Jurkat, Clone E6-1 (cell line): Measurements from ENCODE around the gene PLXND1.
"Not testable (repeated sequence)": the region's sequence is repeated elsewhere in the genome, so short reads cannot be mapped to it uniquely, and the experiment has no call there.

Experiments used
- DNase-seq: peaks from one replicate; pipeline ENCODE4 v3.0.0-alpha.2; 2011; ENCODE audit warnings: low read depth, low spot score
- H3K4me3 ChIP-seq: 2 replicates; pipeline ENCODE4 v1.5.1; 2011; ENCODE audit warnings: mild to moderate bottlenecking, low read length, control low read depth, moderate library complexity

The PLXND1 gene

DNA sequence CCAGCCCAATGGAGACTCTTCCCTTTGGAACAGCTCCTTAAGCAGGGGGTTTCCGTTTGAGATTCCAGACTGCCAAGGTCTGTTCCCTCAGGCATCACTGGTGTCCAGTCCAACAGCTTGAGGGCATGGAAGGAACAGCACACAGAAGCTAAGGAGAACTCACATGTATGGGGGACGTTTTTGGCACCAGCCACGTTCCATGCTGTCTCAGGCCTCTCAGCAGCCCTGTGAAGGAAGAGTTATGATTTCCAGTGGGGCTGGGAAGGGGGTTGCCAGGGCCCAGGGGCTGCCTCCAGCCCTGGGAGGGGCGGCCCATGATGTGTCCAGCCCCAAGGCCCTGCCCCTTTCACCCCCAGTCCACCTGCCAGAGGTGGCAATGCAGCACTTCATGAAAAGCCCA is 85.5 kb downstream of the PLXND1 start:
- no peak for DNase-seq
- H3K4me3 ChIP-seq: no peak overlapping the region

DNA sequence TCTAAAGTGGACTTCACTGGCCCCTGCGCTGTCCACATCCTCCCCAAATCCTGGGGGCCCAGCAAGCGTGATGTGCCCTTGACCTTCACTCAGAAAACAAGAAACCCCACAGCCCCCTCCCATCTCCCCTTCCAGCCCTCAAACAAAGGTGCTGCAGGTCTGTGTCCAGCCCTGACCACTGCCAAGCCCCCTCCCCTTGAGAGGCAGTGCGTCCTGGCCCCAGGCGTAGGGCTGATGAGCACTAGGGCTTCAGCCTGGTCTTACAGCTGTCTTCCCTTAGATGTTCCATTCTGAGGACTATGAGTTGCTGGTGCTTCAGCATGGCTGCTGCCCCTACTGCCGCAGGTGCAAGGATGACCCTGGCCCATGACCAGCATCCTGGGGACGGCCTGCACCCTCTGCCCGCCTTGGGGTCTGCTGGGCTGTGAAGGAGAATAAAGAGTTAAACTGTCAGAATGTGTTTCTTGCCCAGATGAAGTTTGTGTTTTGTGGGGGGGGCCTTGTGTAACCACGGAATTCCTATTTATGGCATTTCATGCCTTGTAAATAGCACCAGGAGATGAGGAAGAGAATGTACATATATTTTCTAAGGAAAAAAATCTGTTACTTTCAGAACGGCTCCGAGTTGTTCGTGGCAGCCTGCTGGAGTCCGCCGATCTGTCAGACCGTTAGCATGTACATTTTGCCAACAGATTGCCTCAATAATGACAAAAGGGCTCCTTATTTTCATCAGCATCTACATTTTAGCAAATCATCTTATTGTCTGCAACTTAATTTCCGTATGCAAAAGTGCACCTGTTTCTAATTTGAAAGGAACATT is 86.4 kb downstream of the PLXND1 start:
- no peak for DNase-seq
- no peak overlapping the region for H3K4me3 ChIP-seq

DNA sequence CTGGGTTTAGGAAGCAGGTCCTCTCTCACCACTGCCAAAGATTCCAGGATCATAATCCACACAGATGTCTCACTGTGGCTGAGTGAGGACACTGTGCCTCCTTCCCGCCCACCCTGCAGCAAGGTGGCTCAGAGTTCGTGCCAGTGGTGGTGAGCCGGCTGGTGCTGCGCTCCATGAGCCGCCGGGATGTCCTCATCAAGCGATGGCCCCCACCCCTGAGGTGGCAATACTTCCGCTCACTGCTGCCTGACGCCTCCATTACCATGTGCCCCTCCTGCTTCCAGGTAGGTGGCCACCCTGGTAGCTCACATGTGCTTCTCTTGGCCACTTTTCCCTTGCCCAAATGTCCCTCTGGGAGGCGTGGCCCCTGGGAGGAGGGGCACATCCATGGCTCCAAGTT is 87.0 kb downstream of the PLXND1 start:
- no peak overlapping the region for H3K4me3 ChIP-seq
- no peak for DNase-seq

DNA sequence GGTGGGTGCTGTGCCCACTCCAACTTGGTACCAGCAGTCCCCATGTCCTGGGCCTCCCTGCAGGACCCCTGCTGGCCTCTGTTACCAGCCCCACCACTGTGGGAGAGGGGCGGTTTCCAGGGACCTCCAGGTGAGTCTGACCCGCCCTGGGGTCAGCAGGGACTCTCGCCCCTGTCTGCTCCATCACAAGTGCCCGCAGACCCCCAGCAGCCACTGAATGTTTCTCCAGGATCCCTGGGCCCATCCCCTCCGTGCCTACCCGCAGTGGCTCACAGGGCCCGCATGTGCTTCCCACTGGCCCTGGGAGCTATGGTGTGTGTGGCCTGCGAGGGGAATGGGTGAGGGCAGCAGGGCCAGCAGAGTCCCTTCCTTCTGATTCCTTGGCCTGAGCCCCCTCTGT is 87.9 kb downstream of the PLXND1 start:
- no peak for DNase-seq
- no peak overlapping the region for H3K4me3 ChIP-seq

DNA sequence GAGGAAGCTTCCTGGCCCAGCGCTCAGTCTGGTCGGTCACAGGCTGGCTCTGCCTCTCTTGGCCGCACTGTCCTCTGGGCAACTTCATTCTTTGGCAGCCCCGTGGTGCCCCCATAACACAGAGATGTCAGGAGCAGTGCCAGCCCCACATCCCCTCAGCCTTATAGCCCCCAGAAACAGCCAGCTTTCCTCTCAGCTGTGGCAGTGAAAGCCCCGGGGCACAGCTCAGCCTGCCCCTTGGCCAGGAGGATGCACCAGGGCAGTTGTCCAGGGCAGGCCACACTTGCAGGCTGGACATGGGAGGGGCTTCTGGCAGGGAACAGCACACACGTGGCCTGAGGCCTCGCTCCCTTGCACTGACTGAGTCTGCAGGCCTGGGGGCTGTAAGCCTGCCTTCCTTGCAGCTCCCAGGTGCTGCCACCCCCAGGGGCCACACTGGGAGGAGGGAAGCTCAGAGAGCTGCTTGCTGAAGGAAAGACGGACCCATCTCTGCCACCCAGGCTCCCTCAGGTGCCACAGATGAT is 88.4 kb downstream of the PLXND1 start:
- DNase-seq: no peak
- H3K4me3 ChIP-seq: no peak overlapping the region

DNA sequence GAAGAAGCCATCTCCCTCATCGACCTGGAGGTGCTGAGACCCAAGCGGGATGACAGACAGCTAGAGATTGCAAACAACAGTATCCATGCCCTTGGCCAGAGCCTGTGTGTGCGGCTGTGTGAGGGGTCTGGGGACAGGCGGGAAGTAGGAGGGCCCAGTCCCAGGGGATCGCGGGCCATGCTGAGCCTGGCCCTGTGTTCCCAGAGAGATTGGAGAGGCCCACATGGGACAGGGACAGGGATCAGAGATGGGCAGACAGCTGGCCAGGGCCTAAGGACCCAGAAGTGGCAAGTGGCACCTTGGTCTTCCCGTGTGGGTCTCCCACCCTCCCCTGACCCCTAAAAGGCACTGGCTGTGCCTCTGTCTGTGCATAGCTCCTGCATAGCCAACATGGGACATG is 89.0 kb downstream of the PLXND1 start:
- H3K4me3 ChIP-seq: no peak overlapping the region
- DNase-seq: no peak

DNA sequence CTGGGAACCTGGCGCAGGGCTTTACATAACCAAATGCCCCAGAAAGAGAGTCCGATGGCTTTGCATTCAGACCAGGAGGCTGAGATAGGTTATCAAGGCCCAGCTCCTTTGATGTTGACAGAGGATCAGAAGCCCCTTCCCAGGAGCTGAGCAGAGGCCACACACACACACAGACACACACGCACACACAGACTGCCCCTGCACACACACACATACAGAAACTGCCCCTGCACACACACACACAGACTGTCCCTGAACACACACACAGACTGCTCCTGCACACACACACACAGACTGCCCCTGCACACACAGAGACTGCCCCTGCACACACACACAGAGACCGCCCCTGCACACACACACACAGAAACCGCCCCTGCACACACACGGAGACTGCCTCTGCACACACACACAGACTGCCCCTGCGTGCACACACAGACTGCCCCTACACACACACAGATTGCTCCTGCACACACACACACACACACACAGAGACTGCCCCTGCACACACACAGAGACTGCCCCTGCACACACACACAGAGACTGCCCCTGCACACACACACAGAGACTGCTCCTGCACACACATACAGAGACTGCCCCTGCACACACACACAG is 90.5 kb downstream of the PLXND1 start:
- DNase-seq, H3K4me3 ChIP-seq: not testable (repeated sequence)

DNA sequence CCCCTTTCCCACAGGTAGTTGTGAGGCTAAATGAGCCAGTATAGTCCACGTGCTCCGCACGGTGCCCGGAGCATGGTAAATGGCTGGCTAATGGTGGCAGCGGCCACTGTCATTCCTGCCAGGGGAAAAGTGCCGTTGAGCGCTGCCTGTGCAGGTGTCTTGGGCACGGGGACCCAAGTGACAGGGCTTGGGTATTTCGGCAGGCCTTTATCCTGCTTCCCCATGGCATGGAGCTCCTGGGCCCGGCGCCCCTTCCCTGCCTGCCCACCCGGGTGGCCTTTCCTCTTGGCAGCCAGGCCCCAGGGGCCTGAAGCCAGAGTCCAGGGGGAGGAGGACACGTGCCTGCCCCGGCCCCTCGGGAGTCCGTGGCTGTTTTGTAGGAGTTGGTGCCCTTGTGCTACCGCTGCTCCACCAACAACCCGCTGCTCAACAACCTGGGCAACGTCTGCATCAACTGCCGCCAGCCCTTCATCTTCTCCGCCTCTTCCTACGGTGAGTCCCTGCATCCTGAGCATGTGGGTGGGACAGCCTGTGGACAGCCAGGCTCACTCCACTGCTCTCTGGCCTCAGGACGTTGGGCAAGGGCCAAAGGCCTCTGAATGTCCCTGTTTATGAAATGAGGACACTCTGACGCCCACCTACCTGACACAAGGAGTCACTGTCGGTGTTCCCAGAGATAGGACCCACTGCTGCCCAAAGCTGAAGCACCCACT is 91.2 kb downstream of the PLXND1 start:
- not testable (repeated sequence) for DNase-seq, H3K4me3 ChIP-seq

DNA sequence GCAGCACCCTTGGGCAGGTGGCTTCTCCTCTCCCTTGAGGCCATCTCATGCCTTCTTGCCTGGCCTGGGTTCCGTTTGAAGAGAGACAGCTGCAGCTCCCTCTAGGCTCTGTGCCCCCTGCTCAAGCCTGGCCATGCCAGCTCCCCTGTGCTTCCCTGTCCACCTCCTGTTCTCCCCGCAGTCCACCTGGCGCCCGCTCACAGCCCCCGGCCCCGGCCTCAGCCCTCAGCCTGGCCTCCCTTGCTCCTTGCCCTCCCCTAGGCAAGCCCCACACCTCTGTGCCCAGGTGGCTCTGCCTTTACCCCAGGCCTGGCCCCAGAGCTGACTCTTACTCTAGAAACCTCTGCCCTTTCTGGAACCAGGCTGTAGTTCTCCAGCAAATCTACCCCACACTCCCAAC is 91.9 kb downstream of the PLXND1 start:
- no peak overlapping the region for H3K4me3 ChIP-seq
- no peak for DNase-seq

DNA sequence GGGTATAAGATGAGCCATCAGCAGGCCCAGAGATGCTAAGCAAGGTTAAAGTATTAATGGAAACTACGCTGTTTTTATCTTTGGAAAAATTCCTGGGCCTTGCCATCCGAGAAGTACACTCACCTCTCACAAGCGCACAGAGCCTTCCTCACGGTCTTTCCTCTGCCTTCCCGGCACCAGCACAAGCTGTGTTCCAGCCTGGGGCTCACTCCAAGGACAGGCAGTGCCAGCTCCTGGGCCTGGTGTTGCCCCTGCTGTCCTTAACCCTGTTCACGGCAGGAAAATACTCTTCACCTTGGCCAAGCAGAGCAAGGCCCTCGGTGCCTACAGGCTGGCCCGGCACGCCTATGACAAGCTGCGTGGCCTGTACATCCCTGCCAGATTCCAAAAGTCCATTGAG is 92.4 kb downstream of the PLXND1 start:
- no peak overlapping the region for H3K4me3 ChIP-seq
- no peak for DNase-seq

DNA sequence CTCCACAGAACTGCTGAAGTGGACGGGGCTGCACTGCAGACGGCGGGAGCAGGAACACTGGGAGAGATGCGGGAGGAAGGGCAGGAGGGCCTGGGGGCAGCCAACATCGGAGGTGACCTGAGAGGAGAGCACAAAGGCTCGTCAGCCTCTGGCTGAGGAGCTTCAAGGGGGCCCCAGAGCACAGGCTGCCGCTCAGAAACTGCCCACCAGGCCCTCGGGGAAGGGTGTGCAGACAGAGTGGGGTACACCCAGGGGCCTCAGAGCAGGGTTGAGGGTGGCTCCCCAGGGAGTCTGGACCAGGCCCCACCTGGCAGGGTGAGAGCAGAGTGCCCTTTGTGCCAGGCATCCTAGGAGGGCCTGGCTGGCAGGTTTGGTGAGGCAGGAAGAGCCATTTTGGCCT is 92.8 kb downstream of the PLXND1 start:
- H3K4me3 ChIP-seq: no peak overlapping the region
- DNase-seq: no peak

DNA sequence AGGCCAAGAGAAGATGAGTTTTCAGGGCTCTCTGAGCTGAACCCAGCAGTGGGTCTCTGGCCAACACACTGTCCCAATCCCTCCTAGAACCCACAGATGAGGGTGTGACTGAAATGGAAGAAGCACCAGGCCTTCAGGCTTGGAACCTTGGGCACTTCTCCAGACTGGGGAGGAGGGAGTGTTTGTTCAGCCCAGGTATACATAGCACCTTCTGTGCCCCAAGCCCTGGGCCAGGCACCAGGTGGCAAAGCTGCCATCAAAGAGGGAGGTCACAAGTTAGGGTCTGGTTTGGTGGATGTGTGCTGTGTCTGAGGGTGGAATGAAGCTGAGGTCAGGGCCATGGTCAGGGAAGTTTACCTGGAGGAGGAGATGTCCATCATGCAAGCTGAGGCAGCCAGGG is 93.9 kb downstream of the PLXND1 start:
- no peak for DNase-seq
- no peak overlapping the region for H3K4me3 ChIP-seq

DNA sequence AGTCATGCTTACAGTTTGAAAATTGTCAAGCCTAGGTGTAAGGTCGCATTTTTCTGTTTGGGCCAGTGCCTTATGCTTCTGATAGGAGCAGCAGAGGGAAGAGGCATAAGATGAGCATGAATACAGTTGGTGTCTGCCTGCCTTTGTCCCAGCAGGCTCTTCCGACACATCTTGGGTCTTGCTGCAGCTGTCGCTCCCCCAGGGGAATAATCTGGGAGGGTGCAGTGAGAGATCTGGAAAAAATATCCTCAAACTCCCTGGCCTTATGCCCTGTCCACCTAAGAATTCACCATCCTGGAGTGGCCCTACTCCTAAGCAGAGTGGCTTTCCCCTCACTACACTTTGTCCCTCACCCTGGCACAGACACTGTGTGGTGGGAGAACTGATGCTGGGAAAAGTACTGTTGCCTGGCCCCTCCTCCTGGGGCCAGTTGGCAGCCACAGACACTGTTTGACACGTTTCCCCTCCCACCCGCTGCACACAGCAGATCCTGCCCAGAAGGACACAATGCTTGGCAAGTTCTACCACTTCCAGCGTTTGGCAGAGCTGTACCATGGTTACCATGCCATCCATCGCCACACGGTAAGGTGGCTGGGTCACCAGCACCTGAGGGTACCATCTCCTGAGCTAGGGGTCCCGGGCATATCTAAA is 99.2 kb downstream of the PLXND1 start:
- H3K4me3 ChIP-seq: no peak overlapping the region
- DNase-seq: no peak

DNA sequence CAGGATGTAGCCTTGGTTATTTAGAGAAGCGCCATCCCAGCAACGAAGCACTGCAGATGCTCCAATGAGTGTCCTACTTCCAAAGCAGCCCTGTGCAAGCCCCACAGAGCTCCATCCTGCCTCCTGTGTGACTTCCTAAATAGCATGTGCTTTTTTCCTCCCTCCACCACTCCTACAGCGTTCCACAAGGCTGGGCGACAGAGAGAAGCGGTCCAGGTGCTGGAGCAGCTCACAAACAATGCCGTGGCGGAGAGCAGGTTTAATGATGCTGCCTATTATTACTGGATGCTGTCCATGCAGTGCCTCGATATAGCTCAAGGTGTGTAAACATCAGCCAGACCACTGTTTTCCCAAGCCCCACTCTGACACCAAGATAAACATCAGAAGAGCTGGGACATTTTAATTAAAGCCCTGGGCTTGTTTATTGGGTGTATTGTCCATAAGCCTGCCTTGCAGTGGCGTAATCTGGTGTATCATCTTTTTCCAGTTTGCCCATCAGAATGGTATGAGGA is 100.2 kb downstream of the PLXND1 start:
- no peak overlapping the region for H3K4me3 ChIP-seq
- DNase-seq: no peak

DNA sequence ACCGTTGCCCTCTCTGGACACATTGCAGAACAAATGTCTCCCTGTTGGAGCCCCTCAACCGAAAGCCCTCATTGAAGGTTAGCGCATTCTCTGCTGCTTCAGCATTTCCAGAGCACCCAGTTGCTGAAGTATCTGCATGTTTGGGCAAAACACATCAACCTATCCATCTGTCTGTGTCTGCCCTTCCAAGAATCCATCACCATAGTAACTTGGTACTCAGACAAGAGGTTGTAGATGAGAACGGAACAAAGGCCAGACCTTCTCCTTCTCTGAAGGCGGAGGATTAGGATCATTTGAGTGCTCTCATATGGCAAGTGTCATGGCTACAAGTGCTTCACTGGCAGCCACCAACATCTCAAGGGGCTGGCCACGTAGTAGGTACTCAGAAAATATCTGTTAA is 101.1 kb downstream of the PLXND1 start:
- no peak overlapping the region for H3K4me3 ChIP-seq
- DNase-seq: no peak
